Right lobe of liver (tissue), 6 donors: ENCODE results near the gene ALCAM. TPM values are rescaled to one million over a fixed set of nuclear protein-coding genes. Genes with fewer than 3 reads are reported as not detected.

Experiments
- ATAC-seq, 4 donors: fragments of 200-7000 bp; cut with Tn5 transposase; one replicate each; pipeline ENCODE4 v1.9.1; 2020; ENCODE audit warnings: mild to moderate bottlenecking in 4 of 4, moderate library complexity in 4 of 4
- DNase-seq, 3 donors: peaks; one replicate each; pipeline ENCODE4 v3.0.0-alpha.2; 2020
- H3K27ac ChIP-seq, 3 donors: fragments of 200-600 bp; one replicate each; pipeline ENCODE4 v1.8.0; 2022
- H3K27me3 ChIP-seq, 2 donors: fragments of 200-600 bp; one replicate each; pipeline ENCODE4 v1.8.0; 2022
- H3K36me3 ChIP-seq, 4 donors: fragments of 200-600 bp; sonication (generic) in 1 of 4; one replicate each; pipeline versions ENCODE4 v1.5.1 to v1.8.0; 2017 to 2022; ENCODE audit warnings: control low read depth in 1 of 4
- H3K4me1 ChIP-seq, 4 donors: fragments of 200-600 bp; sonication (generic) in 1 of 4; one replicate each; pipeline versions ENCODE4 v1.5.1 to v1.8.0; 2017 to 2022; ENCODE audit warnings: control low read depth in 1 of 4
- H3K4me3 ChIP-seq, 3 donors: fragments of 200-600 bp; one replicate each; pipeline ENCODE4 v1.8.0; 2022
- H3K9me3 ChIP-seq, 4 donors: fragments of 200-600 bp; sonication (generic) in 1 of 4; one replicate each; pipeline versions ENCODE4 v1.5.1 to v1.8.0; 2017 to 2022; ENCODE audit warnings: control low read depth in 1 of 4
- POLR2A ChIP-seq: fragments of 450-650 bp; IDR thresholded peaks from one replicate; pipeline ENCODE4 v1.6.1; 2017; ENCODE audit warnings: antibody characterized with exemption, mild to moderate bottlenecking
- WGBS: methylation state at CpG from one replicate; pipeline ENCODE4 v1.1.6; 2018; ENCODE audit warnings: low coverage, low lambda C conversion rate; ENCODE audit not compliant: insufficient coverage; ENCODE audit errors: missing lambda C conversion rate; 5-methylcytosine and 5-hydroxymethylcytosine counted together
- intact Hi-C, 2 donors: fragments of 100-400 bp; cut with DNase I; formaldehyde crosslinking; loops; one replicate each; pipeline versions ENCODE4 v1.11.2 to v1.14.1; 2022
- total RNA-seq, 6 experiments: library from RNA; depleted of rRNA in 2 of 6; stranded (reverse); fragments of >200 nt in 2 of 6; fragmentation: NEBNext Ultra II Directional in 3 of 6; extraction: Animal tissue kit (Norgen Biotek cat#: 25700) in 3 of 6; gene quantifications; one replicate each; pipeline versions ENCODE4 v1.1.0 to v1.2.4, GENCODE V29; 2016 to 2023
- TF ChIP-seq, protein P1 (sequence below), 4 donors: fragments of 200-600 bp in 3 of 4; fragments of 450-650 bp in 1 of 4; IDR thresholded peaks; one replicate each; pipeline versions ENCODE4 v1.5.1 to v1.8.0; 2016 to 2022; ENCODE audit warnings: antibody characterized with exemption in 4 of 4, mild to moderate bottlenecking in 2 of 4
- donor health status: DM: no; HTN: yes; CAD: no.
- donor health status: DM: no; HTN: no; CAD: no.
- donor health status: DM: no; HTN: no; CAD: no.
- donor health status: DM: no; HTN: yes; CAD: no.
- donor health status: DM: no; HTN: yes; CAD: no.

Gene ALCAM
- total RNA-seq, 6 experiments from 2014 or later = 21.9 to 43.4 (median 34.5) TPM

DNA sequence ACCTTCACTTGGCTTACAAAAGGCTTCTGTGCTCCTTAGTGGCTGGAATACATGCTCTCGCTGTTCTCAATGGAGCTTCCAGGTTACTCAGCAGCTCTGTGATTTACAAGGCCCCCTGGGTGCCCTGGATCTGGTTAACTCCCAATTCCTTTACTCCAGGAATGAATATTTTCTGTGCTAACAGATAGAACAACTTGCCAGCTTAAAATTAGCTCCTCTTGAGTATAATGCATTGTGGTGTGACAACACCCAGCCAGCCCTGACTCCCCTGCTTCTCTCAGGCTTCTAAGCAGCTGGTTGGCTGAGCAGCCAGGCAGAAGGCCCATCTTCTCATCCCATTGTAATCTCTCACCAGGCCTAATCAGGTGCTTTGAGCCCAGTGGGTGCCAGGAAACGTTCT, 246.4 kb downstream of the ALCAM start:
- no peak for DNase-seq
- H3K36me3 ChIP-seq = no peaks in the 10 kb centered on the region
- H3K4me1 ChIP-seq = no peaks in the 10 kb centered on the region
- H3K9me3 ChIP-seq = no peaks in the 10 kb centered on the region
- intact Hi-C loops = no loop called here
- TF ChIP-seq, protein P1, sequence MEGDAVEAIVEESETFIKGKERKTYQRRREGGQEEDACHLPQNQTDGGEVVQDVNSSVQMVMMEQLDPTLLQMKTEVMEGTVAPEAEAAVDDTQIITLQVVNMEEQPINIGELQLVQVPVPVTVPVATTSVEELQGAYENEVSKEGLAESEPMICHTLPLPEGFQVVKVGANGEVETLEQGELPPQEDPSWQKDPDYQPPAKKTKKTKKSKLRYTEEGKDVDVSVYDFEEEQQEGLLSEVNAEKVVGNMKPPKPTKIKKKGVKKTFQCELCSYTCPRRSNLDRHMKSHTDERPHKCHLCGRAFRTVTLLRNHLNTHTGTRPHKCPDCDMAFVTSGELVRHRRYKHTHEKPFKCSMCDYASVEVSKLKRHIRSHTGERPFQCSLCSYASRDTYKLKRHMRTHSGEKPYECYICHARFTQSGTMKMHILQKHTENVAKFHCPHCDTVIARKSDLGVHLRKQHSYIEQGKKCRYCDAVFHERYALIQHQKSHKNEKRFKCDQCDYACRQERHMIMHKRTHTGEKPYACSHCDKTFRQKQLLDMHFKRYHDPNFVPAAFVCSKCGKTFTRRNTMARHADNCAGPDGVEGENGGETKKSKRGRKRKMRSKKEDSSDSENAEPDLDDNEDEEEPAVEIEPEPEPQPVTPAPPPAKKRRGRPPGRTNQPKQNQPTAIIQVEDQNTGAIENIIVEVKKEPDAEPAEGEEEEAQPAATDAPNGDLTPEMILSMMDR (IDR thresholded peaks at IDR 0.05) = no peak
- TF ChIP-seq POLR2A = no peak
- no peak for ATAC-seq
- 39% methylated on average over 2 of the region's 2 CpGs for WGBS
- no peaks in the 10 kb centered on the region for H3K27me3 ChIP-seq
- no peak overlapping the region for H3K27ac ChIP-seq
- H3K4me3 ChIP-seq = no peak overlapping the region

DNA sequence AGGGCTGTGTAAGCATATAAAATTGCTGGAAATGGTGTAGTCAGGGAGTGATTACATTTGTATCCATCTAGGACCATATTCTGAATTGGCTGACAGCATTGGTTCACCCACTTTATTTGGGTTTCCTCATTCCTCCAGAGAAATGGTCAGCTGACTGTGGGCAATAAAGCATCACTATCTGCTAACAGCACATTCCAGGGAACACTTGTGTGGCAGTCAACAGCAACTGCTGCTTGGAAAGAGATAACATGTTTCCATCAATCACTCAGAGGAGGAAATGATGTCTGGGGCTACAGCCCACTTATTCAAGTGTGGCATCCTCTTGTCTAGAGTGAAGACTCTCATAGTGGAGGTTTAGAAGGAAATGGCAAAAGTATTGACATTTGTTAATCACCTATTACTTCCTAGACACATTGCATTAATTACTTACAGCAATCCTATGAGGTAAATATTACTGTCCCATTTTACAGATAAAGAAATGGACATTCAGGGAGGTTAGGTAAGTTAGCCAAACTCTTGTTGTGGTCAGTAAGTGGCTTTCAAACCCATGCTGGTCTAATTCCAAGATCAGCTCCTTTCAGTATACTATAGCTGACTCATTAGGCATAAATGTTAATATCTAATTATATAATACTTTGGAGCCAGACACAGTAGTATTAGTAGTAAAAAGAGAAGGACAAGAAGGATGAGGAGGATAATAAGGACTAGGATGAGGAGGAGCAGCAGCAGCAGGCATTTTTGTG, 247.8 kb downstream of the ALCAM start:
- DNase-seq = no peak
- intact Hi-C loops = no loop called here
- no peaks in the 10 kb centered on the region for H3K27me3 ChIP-seq

DNA sequence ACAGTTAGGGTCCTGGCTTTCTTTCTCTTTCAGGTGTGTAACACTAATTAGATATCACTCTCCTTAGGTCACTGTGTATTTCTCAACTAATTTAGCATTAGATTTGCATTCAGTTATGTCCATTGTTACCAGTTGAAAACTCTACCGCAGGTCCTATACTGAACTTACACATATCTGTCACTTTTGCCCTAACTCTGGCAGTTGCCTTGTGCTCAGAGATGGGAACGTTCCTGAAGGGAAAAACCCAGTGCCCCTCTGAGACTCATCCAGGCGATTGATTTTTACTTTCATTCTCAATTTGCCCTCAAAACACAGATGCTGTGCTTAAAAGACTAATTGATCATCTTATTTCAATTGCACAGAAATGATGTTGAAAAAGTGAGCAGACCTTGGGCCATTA, 249.1 kb downstream of the ALCAM start:
- ATAC-seq (no peak), DNase-seq (no peak)
- Histone ChIP-seq H3K4me1 (no peaks in the 10 kb centered on the region), H3K36me3 (no peaks in the 10 kb centered on the region), H3K27ac (no peak overlapping the region), H3K4me3 (no peak overlapping the region), H3K9me3 (no peaks in the 10 kb centered on the region), H3K27me3 (no peaks in the 10 kb centered on the region)
- intact Hi-C loops = no loop called here
- no peak for TF ChIP-seq POLR2A
- TF ChIP-seq, protein P1 (IDR thresholded peaks at IDR 0.05) = no peak
- 73% methylated on average over 3 of the region's 3 CpGs for WGBS

More for the DNA sequence above, 247.8 kb downstream of the ALCAM start:
- Histone ChIP-seq H3K4me1 (no peaks in the 10 kb centered on the region), H3K9me3 (no peaks in the 10 kb centered on the region), H3K4me3 (no peak overlapping the region), H3K36me3 (no peaks in the 10 kb centered on the region), H3K27ac (no peak overlapping the region)
- TF ChIP-seq, protein P1 (IDR thresholded peaks at IDR 0.05) = no peak
- no peak for TF ChIP-seq POLR2A
- no peak for ATAC-seq

DNA sequence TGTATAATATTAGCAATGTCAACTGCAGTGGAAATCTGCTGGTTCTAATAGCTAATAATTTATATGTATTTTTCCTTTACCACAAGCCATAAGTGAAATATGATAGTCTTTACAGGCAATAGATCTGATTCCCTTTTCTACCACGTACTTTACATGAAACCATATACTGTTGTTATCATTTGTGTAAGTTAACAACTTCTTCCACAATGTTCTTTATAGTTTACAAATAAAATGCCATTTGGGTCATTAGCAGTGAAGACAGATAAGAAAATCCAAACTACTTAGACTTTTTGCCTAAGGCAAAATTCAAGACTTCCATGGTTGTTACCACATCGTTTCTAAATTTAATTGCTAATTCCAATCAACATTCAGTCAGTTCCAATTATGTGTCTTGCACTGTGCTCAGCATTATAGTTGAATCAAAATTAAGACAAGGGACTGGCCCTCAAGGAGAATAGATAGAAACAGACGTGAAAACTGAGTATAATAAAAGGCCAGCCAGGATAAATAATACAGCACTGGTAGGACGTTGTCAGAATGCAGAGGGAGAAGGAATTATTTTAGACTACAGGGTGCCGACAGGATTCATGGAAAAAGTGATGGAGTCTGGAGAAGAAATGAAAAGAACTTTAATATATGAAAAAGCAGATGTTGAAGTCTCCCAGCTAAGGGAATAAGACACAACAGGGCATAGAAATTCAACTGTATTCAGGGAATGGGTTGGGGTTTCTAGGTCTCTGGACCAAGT, 249.8 kb downstream of the ALCAM start:
- intact Hi-C loops = no loop called here
- H3K9me3 ChIP-seq = no peaks in the 10 kb centered on the region
- H3K27ac ChIP-seq = no peak overlapping the region
- TF ChIP-seq POLR2A = no peak
- TF ChIP-seq, protein P1 (IDR thresholded peaks at IDR 0.05) = no peak
- no peaks in the 10 kb centered on the region for H3K27me3 ChIP-seq
- WGBS = 42% methylated on average over 5 of the region's 5 CpGs
- no peak overlapping the region for H3K4me3 ChIP-seq
- no peaks in the 10 kb centered on the region for H3K36me3 ChIP-seq
- DNase-seq (no peak), ATAC-seq (no peak)
- no peaks in the 10 kb centered on the region for H3K4me1 ChIP-seq
